SKM-1 treated with dmso at 0.1 percent for 144 hours (cell line): ENCODE data around the gene SYT10.
"Not testable (repeated sequence)": the region's sequence is repeated elsewhere in the genome, so short reads cannot be mapped to it uniquely, and the experiment has no call there.

ENCODE experiments used
- DNase-seq: peaks from one replicate; lab custom pipeline; 2025; ENCODE audit not compliant: unreplicated experiment; lab: John Stamatoyannopoulos, UW

Gene SYT10

DNA sequence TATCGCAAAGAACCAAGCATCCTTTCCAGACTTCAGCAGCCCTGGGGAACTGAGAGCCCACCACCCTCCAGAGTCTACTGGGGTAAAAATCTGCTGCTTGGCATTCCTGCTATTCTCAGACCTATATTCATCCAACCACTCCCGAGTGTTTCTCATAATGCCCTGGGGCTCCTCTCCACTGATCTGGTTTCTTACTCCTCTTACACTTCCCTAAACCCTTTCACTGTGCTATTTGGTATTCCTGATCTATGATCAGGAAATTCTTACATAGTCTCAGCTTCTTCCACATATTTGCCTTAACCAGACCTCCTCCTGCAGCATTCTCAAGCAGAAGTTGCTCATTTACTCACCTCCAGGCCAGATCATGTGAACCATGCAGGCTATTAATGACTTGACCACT is 82.4 kb downstream of the SYT10 start:
- DNase-seq: no peak

DNA sequence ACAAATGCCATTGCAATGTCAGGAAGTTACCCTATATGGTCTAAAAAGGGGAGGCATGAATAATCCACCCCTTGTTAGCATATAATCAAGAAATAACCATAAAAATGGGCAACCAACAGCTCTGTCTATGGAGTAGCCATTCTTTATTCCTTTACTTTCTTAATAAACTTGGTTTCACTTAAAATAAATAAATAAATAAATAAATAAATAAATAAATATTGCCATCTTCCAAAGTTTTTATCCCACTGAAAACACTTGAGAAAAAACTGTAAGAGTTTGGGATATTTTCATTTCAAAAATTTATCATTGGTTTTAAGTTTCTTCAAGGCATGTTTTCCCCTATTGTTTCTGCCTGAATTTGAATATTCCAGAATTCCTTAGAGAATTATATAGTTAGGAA is 89.8 kb downstream of the SYT10 start:
- no peak for DNase-seq

DNA sequence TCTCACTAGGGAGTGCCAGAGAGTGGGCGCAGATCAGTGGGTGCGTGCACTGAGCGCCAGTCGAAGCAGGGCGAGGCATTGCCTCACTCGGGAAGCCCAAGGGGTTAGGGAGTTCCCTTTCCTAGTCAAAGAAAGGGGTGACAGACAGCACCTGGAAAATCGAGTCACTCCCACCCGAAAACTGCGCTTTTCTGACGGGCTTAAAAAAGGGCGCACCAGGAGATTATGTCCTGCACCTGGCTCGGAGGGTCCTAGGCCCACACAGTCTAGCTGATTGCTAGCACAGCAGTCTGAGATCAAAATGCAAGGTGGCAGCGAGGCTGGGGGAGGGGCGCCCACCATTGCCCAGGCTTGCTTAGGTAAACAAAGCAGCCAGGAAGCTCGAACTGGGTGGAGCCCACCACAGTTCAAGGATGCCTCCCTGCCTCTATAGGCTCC is 107.6 kb downstream of the SYT10 start:
- DNase-seq: not testable (repeated sequence)

GRCh38 chr12:33330940-33331339 is 108.7 kb downstream of the SYT10 start:
- DNase-seq: no peak
